Stimulated activated CD4-positive, alpha-beta T cell treated with anti-CD3 and anti-CD28 coated beads, Interleukin-4, amount 100 ng/mL, for 48 hours (primary cell): ENCODE data around the gene BEND7.
"Not testable (repeated sequence)": the region's sequence is repeated elsewhere in the genome, so short reads cannot be mapped to it uniquely, and the experiment has no call there.

Experiments
- DNase-seq, 2 donors: peaks; one replicate each; pipeline ENCODE4 v3.0.0-alpha.2; 2020; ENCODE audit warnings: low read depth in 2 of 2

BEND7 gene

DNA sequence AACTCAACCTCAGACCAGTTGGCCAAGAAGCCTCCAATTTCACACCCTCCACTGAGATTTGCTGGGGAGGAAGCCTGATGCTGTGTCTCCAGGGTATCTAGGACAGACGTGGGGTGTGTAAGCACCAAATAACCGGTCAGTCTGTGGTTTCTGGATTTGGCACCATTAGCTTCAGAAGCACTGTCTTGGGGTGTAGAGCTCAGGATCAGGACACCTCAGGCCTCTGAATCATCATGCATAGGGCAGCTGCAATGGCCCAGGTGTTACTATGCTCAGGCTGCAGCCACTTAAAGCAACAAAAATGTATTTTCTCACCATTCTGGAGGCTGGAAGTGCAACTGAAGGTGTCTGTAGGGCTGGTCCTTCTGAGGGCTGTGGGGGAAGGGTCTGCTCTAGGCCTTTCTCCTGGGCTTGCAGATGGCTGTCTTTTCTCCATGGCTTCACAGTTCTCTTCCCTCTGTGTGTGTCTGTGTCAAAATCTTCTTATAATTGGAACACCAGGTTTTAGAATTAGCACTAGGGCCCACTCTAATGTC is 107.4 kb downstream of the BEND7 start:
- no peak for DNase-seq

DNA sequence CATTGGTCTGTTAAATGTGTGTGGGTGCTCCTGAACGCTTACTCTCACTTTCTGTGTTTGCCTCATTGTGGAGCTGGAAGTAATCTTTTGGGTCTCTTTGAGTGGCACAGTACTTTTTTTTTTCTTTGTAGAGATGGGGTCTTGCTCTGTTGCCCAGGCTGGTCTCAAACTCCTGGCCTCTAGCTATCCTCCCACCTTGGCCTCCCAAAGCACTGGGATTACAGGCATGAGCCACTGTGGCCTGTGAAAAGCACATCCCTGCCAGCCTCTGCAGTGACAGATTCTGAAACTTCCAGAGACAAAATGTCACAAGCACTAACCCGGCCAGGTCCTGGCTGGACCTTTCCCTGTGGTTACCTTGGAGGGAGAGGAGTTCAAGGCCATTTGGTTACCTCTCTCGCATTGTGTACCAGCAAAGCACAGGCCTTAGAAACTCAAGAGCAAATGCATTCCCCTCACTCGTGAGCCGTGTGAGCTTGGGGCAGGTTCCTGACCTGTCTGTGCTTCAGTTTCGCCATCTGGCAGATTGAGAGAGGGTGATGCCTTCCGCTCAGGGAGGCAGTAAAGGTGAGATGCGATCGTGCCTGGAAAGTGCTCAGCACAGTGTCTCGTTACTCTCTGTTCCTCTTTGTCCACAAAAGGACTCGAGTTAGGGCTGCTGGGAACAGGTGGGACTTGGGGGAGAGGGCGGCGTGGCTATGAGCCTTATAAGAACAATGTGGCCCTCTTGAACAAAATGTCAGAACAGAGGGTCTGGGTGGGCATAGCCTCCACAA is 108.1 kb downstream of the BEND7 start:
- no peak for DNase-seq

DNA sequence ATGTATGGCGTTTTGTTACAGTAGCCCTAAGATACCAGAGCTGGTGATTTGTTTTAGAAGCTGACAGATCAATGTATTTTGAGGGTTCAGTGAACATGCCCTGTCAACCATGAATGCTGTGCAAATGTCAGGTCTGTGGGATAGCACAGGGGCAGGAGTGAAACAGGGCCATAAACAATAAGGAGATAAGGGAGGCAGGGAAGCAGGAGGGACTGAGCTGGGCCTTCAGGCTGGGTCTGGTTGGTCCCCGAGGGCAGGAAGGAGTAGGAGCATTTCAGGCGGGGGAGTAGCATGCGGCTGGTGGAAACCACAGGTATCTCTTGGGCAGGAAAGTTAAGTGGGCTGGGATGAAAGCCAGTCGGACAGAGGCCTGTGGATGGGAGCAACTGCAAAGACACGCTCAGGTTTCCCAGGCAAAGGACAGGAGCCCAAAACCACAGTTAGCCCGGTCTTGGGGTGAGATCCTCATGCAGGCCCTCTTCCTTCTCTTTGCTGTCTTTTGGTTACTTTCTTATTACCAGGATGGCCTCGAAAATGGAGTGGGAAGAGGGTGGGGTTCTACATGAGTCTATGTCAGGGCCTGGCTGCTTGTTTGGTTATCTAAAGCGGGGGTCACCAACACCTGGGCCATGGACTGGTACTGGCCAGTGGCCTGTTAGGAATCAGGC is 111.2 kb downstream of the BEND7 start:
- no peak for DNase-seq

DNA sequence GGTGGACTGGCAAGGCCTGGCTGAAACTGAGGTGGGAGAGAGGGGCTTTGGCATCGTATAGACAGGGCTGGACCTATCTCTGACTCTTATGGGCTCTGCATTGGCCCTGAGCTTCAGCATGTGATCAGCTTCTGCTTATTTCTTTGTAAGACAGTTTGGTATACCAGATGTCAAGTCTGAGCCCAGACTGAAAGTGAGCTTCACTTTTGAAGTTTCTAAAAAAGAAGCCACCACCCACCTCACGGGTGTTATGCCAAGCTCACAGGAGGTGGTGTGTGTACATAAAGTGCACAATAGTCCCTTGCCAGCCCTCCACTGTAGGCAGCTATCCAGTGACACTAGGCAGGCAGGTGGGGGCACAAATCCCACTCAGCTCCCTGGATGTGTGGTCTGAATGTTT is 112.1 kb downstream of the BEND7 start:
- no peak for DNase-seq

DNA sequence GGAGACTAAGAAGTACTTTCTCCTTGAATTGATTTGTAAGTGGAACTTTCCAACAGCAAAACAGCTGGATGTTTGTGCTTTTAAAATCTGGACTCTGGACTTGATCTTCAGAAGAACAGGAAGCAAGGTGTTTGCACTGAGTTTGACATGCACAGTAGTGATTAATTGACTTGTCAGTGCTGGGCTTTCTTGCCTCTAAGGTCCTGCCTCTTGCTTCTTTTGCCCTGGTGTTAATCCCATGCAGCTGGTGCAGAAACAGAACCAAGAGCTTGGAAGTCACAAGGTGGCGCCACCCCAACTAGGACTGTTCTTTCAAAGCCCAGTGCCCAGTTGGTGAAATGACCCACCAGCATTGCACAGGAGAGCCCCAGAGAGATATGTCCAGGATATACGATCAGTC is 114.0 kb downstream of the BEND7 start:
- DNase-seq: no peak

DNA sequence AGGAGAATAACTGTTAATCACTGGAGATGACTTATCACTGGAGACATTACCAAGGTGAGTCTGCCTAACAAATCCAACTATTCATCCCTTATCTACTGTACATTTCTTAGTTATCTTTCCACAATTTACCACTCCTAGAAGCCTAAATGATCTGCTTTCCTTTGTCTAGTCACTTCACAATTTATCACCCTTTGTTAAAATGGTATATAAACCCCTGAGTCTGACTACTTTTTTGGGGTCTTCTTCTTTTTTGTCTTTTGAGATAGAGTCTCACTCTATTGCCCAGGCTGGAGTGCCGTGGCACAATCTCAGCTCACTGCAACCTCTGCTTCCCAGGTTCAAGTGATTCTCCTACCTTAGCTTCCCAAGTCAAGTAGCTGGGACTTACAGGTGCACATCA is 114.7 kb downstream of the BEND7 start:
- no peak for DNase-seq

DNA sequence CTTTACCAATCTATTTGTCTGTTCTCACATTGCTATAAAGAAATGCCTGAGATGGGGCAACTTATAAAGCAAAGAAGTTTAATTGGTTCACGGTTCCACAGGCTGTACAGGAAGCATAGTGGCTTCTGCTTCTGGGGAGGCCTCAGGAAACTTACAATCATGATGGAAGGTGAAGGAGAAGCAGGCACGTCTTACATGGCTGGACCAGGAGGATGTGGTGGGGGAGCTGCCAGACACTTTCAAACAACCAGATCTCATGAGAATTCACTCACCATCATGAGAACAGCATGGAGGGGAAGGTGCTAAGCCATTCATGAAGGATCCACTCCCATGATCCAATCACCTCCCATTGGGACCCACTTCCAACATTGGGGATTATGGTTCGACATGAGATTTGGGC is 115.9 kb downstream of the BEND7 start:
- DNase-seq: no peak

DNA sequence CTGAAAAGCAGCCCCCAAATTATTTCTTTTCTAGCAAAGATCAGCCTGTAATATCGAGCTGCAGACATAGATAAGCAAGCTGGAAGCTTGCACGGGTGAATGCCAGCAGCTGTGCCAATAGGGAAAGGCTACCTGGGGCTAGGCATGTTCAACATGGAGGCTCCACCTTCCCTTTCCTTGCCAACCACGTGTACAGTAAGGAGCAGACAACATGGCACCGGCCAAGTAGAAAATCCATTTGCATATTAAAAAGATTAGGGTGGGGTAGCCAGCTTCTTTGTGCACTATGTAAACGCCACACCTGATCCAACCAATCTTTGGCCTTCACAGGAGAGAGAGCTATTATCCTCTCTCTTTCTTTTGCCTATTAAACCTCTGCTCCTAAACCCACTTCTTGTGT is 124.0 kb downstream of the BEND7 start:
- DNase-seq: no peak

DNA sequence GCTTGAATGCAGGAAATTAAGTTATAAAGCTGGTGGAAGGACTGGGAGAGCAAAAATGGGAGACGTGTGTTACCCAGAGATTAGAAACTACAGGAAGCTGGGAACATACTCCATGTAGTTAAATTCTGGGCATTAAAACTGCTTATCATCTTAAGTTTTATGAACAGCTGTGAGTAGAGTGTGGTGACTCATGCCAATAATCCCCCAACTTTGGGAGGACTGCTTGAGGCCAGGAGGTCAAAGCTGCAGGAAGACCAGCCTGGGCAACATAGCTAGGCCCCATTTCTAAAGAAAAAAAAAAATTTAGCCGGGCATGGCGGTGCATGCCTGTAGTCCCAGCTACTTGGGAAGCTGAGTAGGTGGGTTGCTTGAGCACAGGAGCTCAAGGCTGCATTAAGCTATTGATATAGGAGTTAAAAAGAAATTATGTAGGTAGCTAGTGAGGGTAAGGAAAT is 124.5 kb downstream of the BEND7 start:
- no peak for DNase-seq

DNA sequence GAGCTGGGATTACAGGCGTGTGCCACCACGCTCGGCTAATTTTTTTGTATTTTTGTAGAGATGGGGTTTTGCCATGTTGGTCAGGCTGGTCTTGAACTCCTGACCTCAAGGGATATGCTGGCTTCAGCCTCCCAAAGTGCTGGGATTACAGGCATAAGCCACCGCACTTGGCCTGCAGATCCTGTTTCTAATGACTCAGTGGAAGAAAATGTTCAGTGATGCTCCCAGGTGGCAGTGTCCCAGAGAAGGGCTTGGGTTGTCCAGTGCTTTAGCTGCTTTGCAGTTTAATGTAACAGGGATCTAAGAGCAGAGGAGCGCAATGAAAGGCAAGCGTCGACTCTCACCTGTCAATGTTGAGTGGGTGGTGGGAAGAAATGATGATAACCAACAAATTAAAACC is 125.4 kb downstream of the BEND7 start:
- not testable (repeated sequence) for DNase-seq

DNA sequence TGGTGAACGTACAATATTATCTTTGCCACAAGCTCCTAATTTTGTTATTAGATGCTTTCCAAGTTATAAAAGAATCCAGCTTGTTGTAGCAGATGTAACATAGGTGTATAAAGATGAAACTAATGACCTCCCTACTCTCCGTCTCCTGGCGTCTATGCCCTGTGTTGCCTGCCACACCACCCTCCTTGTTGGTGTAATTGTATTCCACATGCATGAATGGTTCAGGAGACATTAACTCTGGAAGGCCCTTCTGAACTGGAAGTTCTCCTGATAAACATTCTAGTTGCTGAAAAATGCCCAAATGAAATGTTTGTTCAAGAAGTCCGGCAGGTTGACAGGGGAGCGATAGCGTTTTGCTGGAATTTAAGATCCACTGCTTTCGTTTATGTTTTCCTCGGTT is 126.8 kb downstream of the BEND7 start:
- DNase-seq: no peak

DNA sequence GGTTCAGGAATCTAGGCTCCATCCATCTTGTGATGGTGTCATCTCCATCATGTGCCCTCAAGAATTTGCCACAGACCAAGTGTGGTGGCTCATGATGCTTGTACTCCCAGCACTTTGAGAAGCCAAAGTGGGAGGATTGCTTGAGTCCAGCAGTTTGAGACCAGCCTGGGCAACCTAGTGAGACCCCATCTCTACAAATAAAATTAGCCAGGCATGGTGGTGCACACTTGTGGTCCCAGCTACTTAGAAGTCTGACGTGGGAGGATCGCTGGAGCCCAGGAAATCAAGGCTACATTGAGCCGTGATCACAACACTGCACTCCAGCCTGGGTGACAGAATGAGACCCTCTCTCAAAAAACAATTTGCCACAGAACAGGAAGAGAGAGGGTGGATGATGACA is 127.7 kb downstream of the BEND7 start:
- DNase-seq: no peak

DNA sequence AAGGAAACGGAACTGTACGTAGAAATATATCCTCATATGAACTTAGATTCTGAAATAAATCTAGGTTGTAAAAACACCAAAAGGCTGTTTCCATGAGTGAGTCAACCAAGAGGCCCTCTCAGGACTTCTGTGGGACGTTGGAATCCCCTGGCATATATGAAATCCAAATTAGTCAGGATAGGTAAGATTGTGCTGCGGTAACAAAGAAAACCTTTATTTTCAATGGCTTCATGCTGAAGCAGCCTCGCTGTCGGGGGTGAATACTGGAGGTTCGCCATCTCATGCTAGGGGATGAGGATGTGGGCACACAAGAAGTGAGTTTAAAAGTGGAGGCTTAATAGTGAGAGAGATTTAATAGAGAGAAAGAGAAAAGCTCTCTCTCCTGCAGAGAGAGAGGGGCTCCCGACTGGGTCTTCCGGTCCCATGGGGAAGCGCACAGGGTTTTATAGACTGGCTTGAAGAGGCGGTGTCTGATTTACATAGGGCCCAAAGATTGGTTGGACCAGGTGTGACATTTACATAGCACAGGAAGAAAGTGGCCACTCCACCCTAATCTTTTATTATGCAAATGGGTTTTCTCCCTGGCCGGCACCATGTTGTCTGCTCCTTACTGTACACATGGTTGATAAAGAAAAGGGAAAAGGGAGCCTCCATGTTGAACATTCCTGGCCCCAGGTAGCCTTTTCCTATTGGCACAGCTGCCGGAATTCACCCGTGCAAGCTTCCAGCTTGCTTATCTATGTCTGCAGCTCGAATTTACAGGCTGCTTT is 128.4 kb downstream of the BEND7 start:
- no peak for DNase-seq

DNA sequence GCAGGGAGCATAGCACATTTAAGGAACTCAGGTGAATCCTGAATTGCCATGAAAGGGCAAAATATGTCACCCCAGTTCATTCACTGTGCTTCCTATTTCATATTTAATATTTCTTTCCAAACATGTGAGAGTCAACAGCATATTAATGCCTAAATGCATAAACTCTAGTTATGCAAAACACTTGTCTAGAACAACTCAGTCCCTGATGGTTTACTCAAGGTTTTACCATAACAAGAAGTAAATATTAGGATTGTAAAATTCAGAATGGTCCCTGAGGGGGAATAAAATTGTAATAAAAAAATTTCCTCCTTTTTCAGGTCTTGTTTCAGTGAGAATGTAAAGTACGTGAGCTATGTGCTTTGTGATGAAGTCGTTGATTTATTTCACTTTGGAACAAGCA is 129.1 kb downstream of the BEND7 start:
- DNase-seq: no peak

DNA sequence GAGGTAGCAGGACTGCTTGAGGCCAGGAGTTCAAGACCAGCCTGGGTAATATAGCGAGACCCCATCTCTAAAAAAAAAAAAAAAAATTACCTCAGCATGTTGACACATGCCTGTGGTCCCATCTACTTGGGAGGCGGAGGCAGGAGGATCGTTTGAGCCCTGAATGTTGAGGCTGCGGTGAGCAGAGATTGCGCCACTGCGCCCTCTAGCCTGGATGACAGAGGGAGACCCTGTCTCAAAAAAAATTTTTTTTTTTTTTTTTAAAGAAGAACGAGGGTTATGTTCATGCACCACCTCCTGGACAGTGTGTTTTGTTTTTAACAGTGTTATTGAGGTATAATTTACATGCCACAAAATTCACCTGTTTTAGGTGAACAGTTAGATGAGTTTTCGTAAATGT is 129.6 kb downstream of the BEND7 start:
- no peak for DNase-seq

DNA sequence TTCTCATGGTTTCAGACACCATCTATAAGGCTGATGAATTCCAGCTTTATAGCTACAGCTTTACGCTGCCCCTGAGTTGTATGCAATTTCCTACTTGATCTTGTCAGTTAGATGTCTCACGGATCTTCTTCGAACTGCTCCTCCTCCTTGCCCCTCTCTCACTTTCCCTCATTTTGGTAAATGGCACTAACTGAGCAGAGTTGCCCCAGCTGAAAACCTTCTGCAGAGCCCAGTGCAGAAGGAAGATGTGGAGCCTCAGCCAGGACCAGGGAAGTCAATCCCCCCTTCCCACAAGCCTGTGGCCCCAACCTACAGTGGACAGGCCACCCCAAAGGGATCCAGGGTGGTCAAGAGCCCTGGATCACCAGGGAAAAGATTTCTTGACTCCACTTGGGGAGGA is 131.8 kb downstream of the BEND7 start:
- no peak for DNase-seq

DNA sequence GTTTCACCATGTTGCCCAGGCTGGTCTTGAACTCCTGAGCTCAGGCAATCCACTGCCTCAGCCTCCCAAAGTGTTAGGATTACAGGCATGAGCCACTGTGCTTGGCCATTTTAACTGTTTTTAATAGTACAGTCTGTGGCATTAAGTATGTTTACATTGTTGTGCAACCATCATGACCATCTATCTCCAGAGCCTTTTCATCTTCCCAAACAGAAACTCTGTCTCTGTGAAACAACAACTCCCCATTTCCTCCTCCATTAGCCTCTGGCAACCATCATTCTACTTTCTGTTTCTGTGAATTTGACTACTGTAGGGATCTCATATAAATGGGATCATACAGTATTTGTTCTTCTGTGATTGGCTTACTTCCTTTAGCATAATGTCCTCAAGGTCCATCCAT is 132.4 kb downstream of the BEND7 start:
- no peak for DNase-seq

DNA sequence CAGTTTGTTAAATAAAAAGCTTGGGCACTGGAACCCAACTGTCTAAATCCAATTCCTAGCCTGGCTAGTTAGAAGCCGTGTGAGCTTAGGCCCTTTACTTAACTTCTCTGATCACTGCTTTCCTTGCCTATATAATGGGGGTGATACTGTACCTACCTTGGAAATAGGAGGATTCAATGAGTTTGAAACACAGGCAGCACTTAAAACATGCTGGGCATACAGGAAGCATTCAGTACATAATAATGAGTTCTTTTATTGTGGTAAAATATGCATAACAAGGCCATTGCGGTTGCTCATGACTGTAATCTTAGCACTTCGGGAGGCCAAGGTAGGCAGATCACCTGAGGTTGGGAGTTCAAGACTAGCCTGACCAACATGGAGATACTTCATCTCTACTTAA is 133.3 kb downstream of the BEND7 start:
- DNase-seq: no peak

DNA sequence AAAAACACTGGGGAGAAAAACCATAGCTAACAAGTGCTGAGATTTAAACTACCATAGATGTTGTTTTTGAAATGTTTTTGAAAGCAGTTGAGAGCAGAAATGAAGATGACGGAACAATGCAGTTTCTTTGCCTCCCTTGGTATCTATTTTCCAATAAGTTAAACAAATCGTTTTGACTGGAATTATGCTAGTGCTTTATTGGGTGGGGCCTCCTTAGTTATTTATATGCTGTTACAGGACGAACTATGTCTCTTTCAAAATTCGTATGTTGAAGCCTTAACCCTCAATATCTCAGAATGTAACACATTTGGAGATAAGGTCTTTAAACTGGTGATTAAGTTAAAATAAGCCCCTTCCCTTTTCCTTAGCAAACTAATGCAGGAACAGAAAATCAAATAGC is 135.2 kb downstream of the BEND7 start:
- no peak for DNase-seq

DNA sequence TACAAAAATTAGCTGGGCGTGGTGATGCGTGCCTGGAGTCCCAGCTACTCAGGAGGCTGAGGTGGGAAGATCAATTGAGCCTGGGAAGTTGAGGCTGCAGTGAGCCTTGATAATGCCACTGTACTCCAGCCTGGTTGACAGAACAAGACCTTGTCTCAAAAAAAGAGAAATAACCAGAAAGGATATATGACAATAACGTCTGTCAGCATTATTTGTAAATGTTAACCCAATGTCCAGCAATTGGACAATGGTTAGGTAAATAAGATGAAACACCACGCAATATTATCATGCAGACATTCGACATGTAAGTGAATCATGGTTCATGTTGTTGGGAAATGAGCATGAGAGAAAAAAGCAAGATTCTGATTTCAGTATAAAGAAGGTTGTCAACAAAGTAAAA is 136.1 kb downstream of the BEND7 start:
- no peak for DNase-seq
